Neural progenitor cell (in vitro differentiated cells): ENCODE results near the gene SUCO. TPM values are rescaled to one million over a fixed set of nuclear protein-coding genes. Genes with fewer than 3 reads are reported as not detected.

ENCODE experiments used
- DNase-seq: peaks from one replicate; pipeline ENCODE4 v3.0.0-alpha.2; 2016; ENCODE audit warnings: low spot score
- H2AFZ ChIP-seq: fragments of 200-600 bp; sonication (generic); replicated peaks from 2 replicates; pipeline ENCODE4 v1.6.1; 2016; ENCODE audit warnings: antibody characterized with exemption
- H3F3A ChIP-seq: fragments of 200-600 bp; sonication (generic); 2 replicates; pipeline ENCODE4 v1.6.1; 2016; ENCODE audit warnings: antibody characterized with exemption, low read depth
- H3K27ac ChIP-seq: fragments of 200-600 bp; sonication (generic); 2 replicates; pipeline ENCODE4 v1.5.1; 2016; ENCODE audit warnings: mild to moderate bottlenecking
- H3K27me3 ChIP-seq: fragments of 200-600 bp; sonication (generic); 2 replicates; pipeline ENCODE4 v1.6.1; 2016; ENCODE audit warnings: mild to moderate bottlenecking, moderate library complexity
- H3K36me3 ChIP-seq: fragments of 200-600 bp; sonication (generic); 2 replicates; pipeline ENCODE4 v1.5.1; 2016
- H3K4me1 ChIP-seq: fragments of 200-600 bp; sonication (generic); 2 replicates; pipeline ENCODE4 v1.6.1; 2016; ENCODE audit warnings: mixed run types
- H3K4me2 ChIP-seq: fragments of 200-600 bp; sonication (generic); 2 replicates; pipeline ENCODE4 v1.6.1; 2016
- H3K4me3 ChIP-seq: fragments of 200-600 bp; sonication (generic); 2 replicates; pipeline ENCODE4 v1.5.1; 2016
- H3K79me2 ChIP-seq: fragments of 200-600 bp; sonication (generic); 2 replicates; pipeline ENCODE4 v1.6.1; 2016; ENCODE audit warnings: low read depth
- H3K9ac ChIP-seq: fragments of 200-600 bp; sonication (generic); 2 replicates; pipeline ENCODE4 v1.6.1; 2016
- H3K9me3 ChIP-seq: fragments of 200-600 bp; sonication (generic); 2 replicates; pipeline ENCODE4 v1.5.1; 2016; ENCODE audit warnings: low read depth
- H4K20me1 ChIP-seq: fragments of 200-600 bp; sonication (generic); 2 replicates; pipeline ENCODE4 v1.6.1; 2016; ENCODE audit warnings: low read depth
- H3K27ac Mint-ChIP-seq: 3 replicates; pipeline ENCODE4 v1.8.0; 2021; ENCODE audit warnings: mixed read lengths
- H3K27me3 Mint-ChIP-seq: 2 replicates; pipeline ENCODE4 v1.8.0; 2022; ENCODE audit warnings: low read depth, mild to moderate bottlenecking, inconsistent platforms, moderate library complexity, mixed read lengths; ENCODE audit not compliant: insufficient read depth
- H3K36me3 Mint-ChIP-seq: 3 replicates; pipeline ENCODE4 v1.8.0; 2021; ENCODE audit warnings: mixed read lengths
- H3K4me1 Mint-ChIP-seq: 3 replicates; pipeline ENCODE4 v1.8.0; 2021; ENCODE audit warnings: mixed read lengths
- H3K4me3 Mint-ChIP-seq: 3 replicates; pipeline ENCODE4 v1.8.0; 2021; ENCODE audit warnings: mild to moderate bottlenecking, moderate library complexity, mixed read lengths
- H3K9me3 Mint-ChIP-seq: 3 replicates; pipeline ENCODE4 v1.8.0; 2020; ENCODE audit warnings: mixed read lengths
- CTCF ChIP-seq: fragments of 200-600 bp; sonication (generic); IDR thresholded peaks from 2 replicates; pipeline ENCODE4 v1.5.1; 2017; ENCODE audit warnings: antibody characterized with exemption, mild to moderate bottlenecking
- EZH2 ChIP-seq: fragments of 200-600 bp; sonication (generic); IDR thresholded peaks from 2 replicates; pipeline ENCODE4 v1.6.1; 2017; ENCODE audit warnings: antibody characterized with exemption, mild to moderate bottlenecking, moderate library complexity
- EZH2phosphoT487 ChIP-seq: fragments of 200-600 bp; sonication (generic); IDR thresholded peaks from 2 replicates; pipeline ENCODE4 v1.6.1; 2017; ENCODE audit warnings: antibody characterized with exemption
- total RNA-seq: library from RNA; depleted of rRNA; stranded (reverse); fragments of >200 nt; gene quantifications from 2 replicates; pipeline ENCODE4 v1.2.3, GENCODE V29; 2015; ENCODE audit warnings: low replicate concordance

The SUCO gene
- total RNA-seq, 1 donor from 2014 or later: 109 TPM

DNA sequence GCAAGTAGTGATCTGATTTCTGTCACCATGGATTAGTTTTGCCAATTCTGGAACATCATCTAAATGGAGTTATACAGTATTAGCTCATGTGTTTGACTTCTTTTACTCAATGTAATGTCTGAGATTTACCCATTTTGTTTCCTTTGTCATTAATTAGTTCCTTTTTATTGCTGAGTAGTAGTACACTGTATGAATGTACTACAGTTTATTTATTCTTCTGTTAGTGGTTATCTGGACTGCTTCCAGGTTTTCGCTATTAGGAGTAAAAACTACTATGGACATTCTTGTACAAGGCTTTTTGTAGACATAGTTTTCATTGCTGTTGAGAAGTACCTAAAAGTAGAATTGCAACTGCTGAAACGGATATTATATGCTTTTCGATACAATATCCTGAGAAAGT, 14.1 kb downstream of the SUCO start:
- peaks cover 98% of the 10 kb centered on the region for H4K20me1 ChIP-seq
- no peak overlapping the region for H3K27ac Mint-ChIP-seq
- H3K27ac ChIP-seq: no peak overlapping the region
- H3F3A ChIP-seq: no peaks in the 10 kb centered on the region
- H3K4me1 ChIP-seq: peaks cover 36% of the 10 kb centered on the region
- no peak for DNase-seq
- no peaks in the 10 kb centered on the region for H3K27me3 ChIP-seq
- H3K4me2 ChIP-seq: no peak overlapping the region
- peaks cover 100% of the 10 kb centered on the region for H3K79me2 ChIP-seq
- TF ChIP-seq CTCF (no peak), EZH2phosphoT487 (no peak), EZH2 (no peak)
- no peak overlapping the region for H3K4me3 Mint-ChIP-seq
- H3K9ac ChIP-seq: no peak overlapping the region
- peaks cover 8% of the 10 kb centered on the region for H3K36me3 Mint-ChIP-seq
- H3K4me1 Mint-ChIP-seq: peaks cover 8% of the 10 kb centered on the region
- H3K36me3 ChIP-seq: no peaks in the 10 kb centered on the region
- no peaks in the 10 kb centered on the region for H3K27me3 Mint-ChIP-seq
- H3K4me3 ChIP-seq: no peak overlapping the region
- H3K9me3 Mint-ChIP-seq: no peaks in the 10 kb centered on the region
- H2AFZ ChIP-seq: no peak overlapping the region
- no peaks in the 10 kb centered on the region for H3K9me3 ChIP-seq

- Histone ChIP-seq H3K4me2 (peak overlapping the region; percentile 6), H4K20me1 (peaks cover 71% of the 10 kb centered on the region)
- H3K27me3 Mint-ChIP-seq: no peaks in the 10 kb centered on the region
Observed at GRCh38 chr1:172549621-172550280, 16.8 kb downstream of the SUCO start.

DNA sequence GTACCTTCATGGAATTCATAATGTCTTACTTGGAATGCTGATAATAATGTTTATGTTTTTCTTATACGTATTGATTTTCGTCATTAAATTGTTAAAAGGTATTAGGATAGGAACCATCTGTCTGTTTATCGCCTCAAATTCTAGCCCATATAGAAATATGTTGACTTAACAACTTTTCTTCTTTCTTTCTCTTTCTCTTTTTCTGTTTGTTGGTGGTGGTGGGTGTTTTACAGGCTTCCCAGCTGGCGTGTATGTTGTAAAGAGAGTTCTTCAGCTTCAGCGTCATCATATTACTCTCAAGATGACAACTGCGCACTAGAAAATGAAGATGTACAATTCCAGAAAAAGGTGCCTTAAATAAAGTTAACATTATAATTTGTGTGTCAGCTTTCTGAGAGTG, 18.3 kb downstream of the SUCO start:
- no peak overlapping the region for H3K4me3 Mint-ChIP-seq
- H3K36me3 Mint-ChIP-seq: peaks cover 18% of the 10 kb centered on the region
- H3K4me1 Mint-ChIP-seq: peaks cover 3% of the 10 kb centered on the region

More at GRCh38 chr1:172549621-172550280, 16.8 kb downstream of the SUCO start:
- no peak overlapping the region for H3K27ac Mint-ChIP-seq
- no peaks in the 10 kb centered on the region for H3K9me3 Mint-ChIP-seq
- Histone ChIP-seq H3K4me3 (no peak overlapping the region), H3K9me3 (no peaks in the 10 kb centered on the region), H3K79me2 (peaks cover 99% of the 10 kb centered on the region), H3K9ac (peak overlapping the region; percentile 11), H3K27ac (no peak overlapping the region), H3K27me3 (no peaks in the 10 kb centered on the region), H2AFZ (no peak overlapping the region), H3K36me3 (no peaks in the 10 kb centered on the region), H3K4me1 (peaks cover 22% of the 10 kb centered on the region), H3F3A (no peaks in the 10 kb centered on the region)
- no peak for DNase-seq
- TF ChIP-seq EZH2phosphoT487: no peak
- no peak for TF ChIP-seq EZH2
- TF ChIP-seq CTCF: no peak
- H3K4me3 Mint-ChIP-seq: no peak overlapping the region
- H3K4me1 Mint-ChIP-seq: peaks cover 3% of the 10 kb centered on the region
- H3K36me3 Mint-ChIP-seq: peaks cover 11% of the 10 kb centered on the region

More for the DNA sequence above, 18.3 kb downstream of the SUCO start:
- Histone ChIP-seq H3F3A (no peaks in the 10 kb centered on the region), H3K9me3 (no peaks in the 10 kb centered on the region), H3K4me1 (peaks cover 22% of the 10 kb centered on the region), H3K27me3 (no peaks in the 10 kb centered on the region), H3K9ac (no peak overlapping the region), H3K27ac (no peak overlapping the region), H3K4me3 (no peak overlapping the region), H3K36me3 (no peaks in the 10 kb centered on the region), H3K4me2 (no peak overlapping the region), H2AFZ (no peak overlapping the region), H4K20me1 (peaks cover 64% of the 10 kb centered on the region), H3K79me2 (peaks cover 94% of the 10 kb centered on the region)
- H3K27me3 Mint-ChIP-seq: no peaks in the 10 kb centered on the region
- no peaks in the 10 kb centered on the region for H3K9me3 Mint-ChIP-seq
- H3K27ac Mint-ChIP-seq: no peak overlapping the region
- TF ChIP-seq EZH2: no peak
- no peak for TF ChIP-seq CTCF
- TF ChIP-seq EZH2phosphoT487: no peak
- DNase-seq: no peak
